Ascending aorta (tissue), 2 donors: ENCODE results near the gene EIF4EBP2. TPM values are rescaled to one million over a fixed set of nuclear protein-coding genes. Genes with fewer than 3 reads are reported as not detected.
A peak's percentile ranks its signal among the peaks of the same experiment; 100 is the strongest.

Experiments
- DNase-seq, 2 donors: peaks; one replicate each; pipeline ENCODE4 v3.0.0-alpha.2; 2019; ENCODE audit warnings: low spot score in 2 of 2
- H3K27ac ChIP-seq, 2 donors: fragments of 200-600 bp; sonication (generic); one replicate each; pipeline ENCODE4 v1.5.1; 2016 to 2017; ENCODE audit warnings: mild to moderate bottlenecking in 1 of 2
- H3K27me3 ChIP-seq: fragments of 200-600 bp; sonication (generic); one replicate; pipeline ENCODE4 v1.5.1; 2017
- H3K36me3 ChIP-seq, 2 donors: fragments of 200-600 bp; sonication (generic); one replicate each; pipeline ENCODE4 v1.5.1; 2016
- H3K4me1 ChIP-seq, 2 donors: fragments of 200-600 bp; sonication (generic); one replicate each; pipeline ENCODE4 v1.5.1; 2016 to 2017; ENCODE audit warnings: mild to moderate bottlenecking in 1 of 2
- H3K4me3 ChIP-seq, 2 donors: fragments of 200-600 bp; sonication (generic); one replicate each; pipeline ENCODE4 v1.5.1; 2016 to 2017; ENCODE audit warnings: mild to moderate bottlenecking in 1 of 2
- H3K9me3 ChIP-seq, 2 donors: fragments of 200-600 bp; sonication (generic); one replicate each; pipeline ENCODE4 v1.5.1; 2016
- intact Hi-C: fragments of 100-400 bp; cut with DNase I; formaldehyde crosslinking; loops from one replicate; pipeline ENCODE4 v1.15.1; 2023
- total RNA-seq: library from RNA; depleted of rRNA; stranded (reverse); fragments of >200 nt; gene quantifications from one replicate; pipeline ENCODE4 v1.1.0, GENCODE V29; 2016
- TF ChIP-seq, protein P1 (sequence below), 3 experiments: fragments of 200-600 bp in 2 of 3; fragments of 450-650 bp in 1 of 3; sonication (generic) in 2 of 3; IDR thresholded peaks; one replicate each; pipeline ENCODE4 v1.5.1; 2016 to 2019; ENCODE audit warnings: antibody characterized with exemption in 3 of 3, mild to moderate bottlenecking in 1 of 3, moderate library complexity in 1 of 3

Gene EIF4EBP2
- total RNA-seq, 1 donor from 2014 or later = 35.4 TPM

DNA sequence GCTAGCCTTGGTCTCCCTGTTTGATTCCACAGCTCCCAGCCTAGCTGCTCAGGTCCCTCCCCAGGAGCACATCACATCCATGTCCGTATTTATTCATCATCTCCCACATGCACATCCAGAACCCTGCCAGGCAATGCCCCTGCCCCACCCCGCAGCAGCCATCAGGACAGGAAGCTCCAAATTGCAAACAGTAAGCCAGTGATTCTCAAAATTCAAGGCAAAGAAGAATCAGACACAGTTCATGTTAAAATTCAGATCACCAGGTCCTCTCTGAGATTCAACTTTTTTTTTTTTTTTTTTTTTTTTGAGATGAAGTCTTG, 39.2 kb upstream of the EIF4EBP2 start:
- H3K4me3 ChIP-seq = peak overlapping the region in 1 of 2 donors; percentile 25
- no peaks in the 10 kb centered on the region for H3K36me3 ChIP-seq
- DNase-seq = no peak
- H3K9me3 ChIP-seq = no peaks in the 10 kb centered on the region
- H3K27ac ChIP-seq = no peak overlapping the region
- intact Hi-C loops = loop anchor here (1.0 to 10.0 kb wide), 6 partner anchors 40 to 230 kb away; partner anchors contain the start of genes AIFM2, EIF4EBP2, PPA1 and SAR1A
- no peaks in the 10 kb centered on the region for H3K27me3 ChIP-seq
- TF ChIP-seq, protein P1, sequence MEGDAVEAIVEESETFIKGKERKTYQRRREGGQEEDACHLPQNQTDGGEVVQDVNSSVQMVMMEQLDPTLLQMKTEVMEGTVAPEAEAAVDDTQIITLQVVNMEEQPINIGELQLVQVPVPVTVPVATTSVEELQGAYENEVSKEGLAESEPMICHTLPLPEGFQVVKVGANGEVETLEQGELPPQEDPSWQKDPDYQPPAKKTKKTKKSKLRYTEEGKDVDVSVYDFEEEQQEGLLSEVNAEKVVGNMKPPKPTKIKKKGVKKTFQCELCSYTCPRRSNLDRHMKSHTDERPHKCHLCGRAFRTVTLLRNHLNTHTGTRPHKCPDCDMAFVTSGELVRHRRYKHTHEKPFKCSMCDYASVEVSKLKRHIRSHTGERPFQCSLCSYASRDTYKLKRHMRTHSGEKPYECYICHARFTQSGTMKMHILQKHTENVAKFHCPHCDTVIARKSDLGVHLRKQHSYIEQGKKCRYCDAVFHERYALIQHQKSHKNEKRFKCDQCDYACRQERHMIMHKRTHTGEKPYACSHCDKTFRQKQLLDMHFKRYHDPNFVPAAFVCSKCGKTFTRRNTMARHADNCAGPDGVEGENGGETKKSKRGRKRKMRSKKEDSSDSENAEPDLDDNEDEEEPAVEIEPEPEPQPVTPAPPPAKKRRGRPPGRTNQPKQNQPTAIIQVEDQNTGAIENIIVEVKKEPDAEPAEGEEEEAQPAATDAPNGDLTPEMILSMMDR (IDR thresholded peaks at IDR 0.05) = no peak
- H3K4me1 ChIP-seq = peaks cover 0 to 15% of the 10 kb centered on the region in 2 donors

DNA sequence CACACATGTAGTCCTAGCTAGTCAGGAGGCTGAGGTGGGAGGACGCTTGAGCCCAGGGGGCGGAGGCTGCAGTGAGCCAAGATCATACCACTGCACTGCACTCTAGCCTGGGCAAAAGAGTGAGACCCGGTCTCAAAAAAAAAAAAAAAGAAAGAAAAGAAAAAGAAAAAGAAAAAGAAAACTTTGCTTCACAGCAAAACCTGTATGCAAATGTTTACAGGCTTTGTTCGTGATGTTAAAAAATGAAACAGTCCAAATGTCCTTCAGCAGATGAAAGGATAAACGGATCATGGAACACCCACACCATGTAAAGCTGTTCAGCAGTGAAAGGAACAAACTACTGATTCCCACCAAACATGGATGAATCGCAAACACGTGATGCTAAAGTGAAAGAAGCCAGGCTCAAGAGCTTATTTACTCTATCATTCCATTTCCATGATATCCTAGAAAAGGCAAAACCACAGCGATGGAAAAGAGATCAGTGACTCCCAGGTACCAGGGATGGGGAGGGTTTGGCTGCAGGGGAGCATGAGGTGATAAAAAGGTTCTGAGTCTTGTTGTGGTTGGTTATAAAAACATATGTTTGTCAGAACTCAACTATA, 36.6 kb upstream of the EIF4EBP2 start:
- DNase-seq = no peak
- Histone ChIP-seq H3K4me1 (peaks cover 0 to 15% of the 10 kb centered on the region in 2 donors), H3K9me3 (no peaks in the 10 kb centered on the region), H3K27ac (no peak overlapping the region), H3K4me3 (no peak overlapping the region), H3K36me3 (no peaks in the 10 kb centered on the region), H3K27me3 (no peaks in the 10 kb centered on the region)
- intact Hi-C loops = loop anchor here (10.0 kb wide), 1 partner anchor 232 kb away; the partner anchor contains the start of gene AIFM2
- TF ChIP-seq, protein P1 (IDR thresholded peaks at IDR 0.05) = no peak

DNA sequence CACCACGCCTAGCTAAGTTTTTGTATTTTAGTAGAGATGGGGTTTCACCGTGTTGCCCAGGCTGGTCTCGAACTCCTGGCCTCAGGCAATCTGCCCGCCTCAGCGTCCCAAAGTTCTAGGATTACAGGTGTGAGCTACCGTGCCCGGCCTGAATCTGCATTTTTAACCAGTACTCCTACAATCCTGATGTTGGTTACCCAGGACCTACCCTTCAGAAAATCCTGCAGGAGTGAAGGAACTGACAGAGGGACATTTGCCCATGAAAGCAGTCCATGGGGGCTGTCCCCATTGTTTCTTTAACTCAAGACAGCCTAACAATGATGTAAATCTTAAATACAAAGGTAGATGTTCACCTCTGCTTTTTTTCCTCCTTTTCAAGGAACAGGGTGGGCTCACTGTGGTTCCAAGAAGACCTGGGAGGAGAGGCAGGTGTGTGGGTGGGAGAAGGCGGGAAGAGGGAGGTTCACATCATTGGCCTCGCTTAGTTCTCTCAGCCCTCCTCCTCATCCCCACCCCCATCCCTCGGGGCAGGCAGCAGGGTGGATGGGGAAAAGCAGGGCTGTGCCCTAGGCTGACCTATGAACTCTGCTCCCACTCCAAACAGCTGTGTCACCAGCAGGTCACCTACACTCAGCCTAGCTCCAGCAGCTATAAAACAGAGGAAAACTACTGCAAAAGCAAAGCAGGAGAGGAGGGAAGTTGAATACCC, 35.0 kb upstream of the EIF4EBP2 start:
- TF ChIP-seq, protein P1 (IDR thresholded peaks at IDR 0.05) = no peak
- Histone ChIP-seq H3K4me1 (peaks cover 0 to 6% of the 10 kb centered on the region in 2 donors), H3K27me3 (no peaks in the 10 kb centered on the region), H3K9me3 (no peaks in the 10 kb centered on the region), H3K36me3 (no peaks in the 10 kb centered on the region), H3K4me3 (no peak overlapping the region), H3K27ac (no peak overlapping the region)
- no peak for DNase-seq
- intact Hi-C loops = loop anchor here (10.0 kb wide), 1 partner anchor 234 kb away; the partner anchor contains the start of gene AIFM2

DNA sequence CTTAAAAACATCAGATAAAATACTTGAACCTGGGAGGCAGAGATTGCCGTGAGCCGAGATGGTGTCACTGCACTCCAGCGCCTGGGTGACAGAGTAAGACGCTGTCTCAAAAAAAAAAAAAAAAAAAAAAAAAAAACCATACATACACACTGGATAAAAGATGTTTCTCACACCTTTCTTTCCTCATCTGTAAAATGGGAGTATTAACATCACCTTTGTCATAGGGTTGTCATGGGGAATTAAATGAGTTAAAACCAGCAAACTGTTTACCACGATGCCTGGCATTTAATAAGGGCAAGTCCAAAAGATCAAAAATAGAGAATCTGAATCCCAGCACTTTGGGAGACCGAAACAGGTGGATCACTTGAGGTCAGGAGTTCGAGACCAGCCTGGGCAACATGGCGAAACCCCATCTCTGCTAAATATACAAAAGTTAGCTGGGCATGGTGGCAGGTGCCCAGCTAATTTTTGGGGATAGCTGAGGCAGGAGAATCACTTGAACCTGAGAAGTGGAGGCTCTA, 34.4 kb upstream of the EIF4EBP2 start:
- no peaks in the 10 kb centered on the region for H3K9me3 ChIP-seq
- intact Hi-C loops = loop anchor here (10.0 kb wide), 1 partner anchor 235 kb away; the partner anchor contains the start of gene AIFM2
- no peak overlapping the region for H3K4me3 ChIP-seq
- peaks cover 0 to 2% of the 10 kb centered on the region in 2 donors for H3K4me1 ChIP-seq
- TF ChIP-seq, protein P1 (IDR thresholded peaks at IDR 0.05) = no peak
- H3K36me3 ChIP-seq = no peaks in the 10 kb centered on the region
- H3K27me3 ChIP-seq = no peaks in the 10 kb centered on the region
- DNase-seq = no peak
- no peak overlapping the region for H3K27ac ChIP-seq

DNA sequence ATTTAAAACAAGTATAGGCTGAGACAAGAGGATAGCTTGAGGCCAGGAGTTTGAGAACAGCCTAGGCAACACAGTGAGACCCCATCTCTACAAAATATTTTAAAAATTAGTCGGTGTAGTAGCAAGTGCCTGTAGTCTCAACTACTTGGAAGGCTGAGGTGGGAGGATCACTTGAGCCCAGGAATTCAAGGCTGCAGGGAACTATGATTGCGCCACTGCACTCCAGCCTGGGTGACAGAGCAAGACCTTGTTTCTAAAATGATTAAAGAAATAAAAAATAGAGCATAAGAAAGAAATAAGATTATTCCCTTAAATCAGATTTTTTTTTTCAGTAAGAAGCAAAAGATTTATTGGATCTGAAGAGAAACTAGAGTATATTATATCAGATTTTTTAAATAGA, 33.2 kb upstream of the EIF4EBP2 start:
- Histone ChIP-seq H3K4me3 (no peak overlapping the region), H3K27me3 (no peaks in the 10 kb centered on the region), H3K9me3 (no peaks in the 10 kb centered on the region), H3K4me1 (no peaks in the 10 kb centered on the region), H3K27ac (no peak overlapping the region), H3K36me3 (no peaks in the 10 kb centered on the region)
- intact Hi-C loops = no loop called here
- TF ChIP-seq, protein P1 (IDR thresholded peaks at IDR 0.05) = no peak
- DNase-seq = no peak
